HepG2 (cell line): ENCODE data around the gene CFAP69. TPM values are rescaled to one million over a fixed set of nuclear protein-coding genes. Genes with fewer than 3 reads are reported as not detected.

ENCODE experiments used
- BRD4 ChIP-seq: sonication (generic); formaldehyde crosslinking; IDR thresholded peaks from 2 replicates; pipeline ENCODE4 v1.4.0; 2020; ENCODE audit warnings: missing genetic modification reagents
- CAMTA2 ChIP-seq: sonication (generic); formaldehyde crosslinking; IDR thresholded peaks from 2 replicates; pipeline ENCODE4 v1.4.0; 2020; ENCODE audit warnings: mild to moderate bottlenecking, missing genetic modification reagents, borderline replicate concordance
- CENPT ChIP-seq: sonication (generic); formaldehyde crosslinking; IDR thresholded peaks from 2 replicates; pipeline ENCODE4 v1.8.0; 2022; ENCODE audit warnings: low read depth, mild to moderate bottlenecking, moderate library complexity, missing genetic modification reagents
- DZIP1 ChIP-seq: sonication (generic); formaldehyde crosslinking; IDR thresholded peaks from 2 replicates; pipeline ENCODE4 v1.5.0; 2020; ENCODE audit warnings: mild to moderate bottlenecking, missing genetic modification reagents
- ELF1 ChIP-seq: sonication (generic); formaldehyde crosslinking; IDR thresholded peaks from 2 replicates; pipeline ENCODE4 v1.4.0; 2020; ENCODE audit warnings: missing genetic modification reagents
- FOXP1 ChIP-seq, 2 experiments: fragments of 450-650 bp in 1 of 2; IDR thresholded peaks; 2 replicates each; pipeline ENCODE4 v1.6.1; 2017 to 2018; ENCODE audit warnings: antibody characterized with exemption in 1 of 2
- IRF9 ChIP-seq: sonication (generic); formaldehyde crosslinking; IDR thresholded peaks from 2 replicates; pipeline ENCODE4 v1.8.0; 2022; ENCODE audit warnings: missing genetic modification reagents, mild to moderate bottlenecking, borderline replicate concordance
- KDM1A ChIP-seq: IDR thresholded peaks from 2 replicates; pipeline ENCODE4 v1.6.1; 2016; ENCODE audit warnings: missing compliant biosample characterization
- KLF9 ChIP-seq: IDR thresholded peaks from 2 replicates; pipeline ENCODE4 v1.6.1; 2016; ENCODE audit warnings: low read depth
- MED13 ChIP-seq: sonication (generic); formaldehyde crosslinking; IDR thresholded peaks from 2 replicates; pipeline ENCODE4 v1.5.0; 2020; ENCODE audit warnings: missing genetic modification reagents
- NRL ChIP-seq: sonication (generic); formaldehyde crosslinking; IDR thresholded peaks from 2 replicates; pipeline ENCODE4 v1.5.0; 2020; ENCODE audit warnings: missing genetic modification reagents, mild to moderate bottlenecking, moderate library complexity, borderline replicate concordance
- PITX1 ChIP-seq: sonication (generic); formaldehyde crosslinking; IDR thresholded peaks from 2 replicates; pipeline ENCODE4 v1.5.1; 2020; ENCODE audit warnings: mild to moderate bottlenecking, missing genetic modification reagents
- SNAI1 ChIP-seq: sonication (generic); formaldehyde crosslinking; IDR thresholded peaks from 2 replicates; pipeline ENCODE4 v1.5.0; 2020; ENCODE audit warnings: mild to moderate bottlenecking, missing genetic modification reagents, borderline replicate concordance
- TOPORS ChIP-seq: sonication (generic); formaldehyde crosslinking; IDR thresholded peaks from 2 replicates; pipeline ENCODE4 v1.8.0; 2023; ENCODE audit warnings: mild to moderate bottlenecking, missing genetic modification reagents
- ZBTB25 ChIP-seq: IDR thresholded peaks from 2 replicates; pipeline ENCODE4 v1.6.1; 2018; ENCODE audit warnings: missing genetic modification reagents
- ZBTB39 ChIP-seq: sonication (generic); formaldehyde crosslinking; IDR thresholded peaks from 2 replicates; pipeline ENCODE4 v1.5.0; 2020; ENCODE audit warnings: missing genetic modification reagents
- ZNF12 ChIP-seq: sonication (generic); formaldehyde crosslinking; IDR thresholded peaks from 2 replicates; pipeline ENCODE4 v1.5.0; 2020; ENCODE audit warnings: missing genetic modification reagents
- ZNF3 ChIP-seq: IDR thresholded peaks from 2 replicates; pipeline ENCODE4 v1.7.0; 2017; ENCODE audit warnings: inconsistent platforms
- ZNF414 ChIP-seq: sonication (generic); formaldehyde crosslinking; IDR thresholded peaks from 2 replicates; pipeline ENCODE4 v1.5.0; 2020; ENCODE audit warnings: missing genetic modification reagents
- ZNF597 ChIP-seq: sonication (generic); formaldehyde crosslinking; IDR thresholded peaks from 2 replicates; pipeline ENCODE4 v1.5.0; 2020; ENCODE audit warnings: missing genetic modification reagents
- ZSCAN30 ChIP-seq: sonication (generic); formaldehyde crosslinking; IDR thresholded peaks from 2 replicates; pipeline ENCODE4 v1.5.0; 2020; ENCODE audit warnings: mild to moderate bottlenecking, missing genetic modification reagents
- polyA plus RNA-seq, 8 experiments: library from polyadenylated mRNA; depleted of rRNA in 3 of 8; stranded (reverse) in 7 of 8; unstranded in 1 of 8; fragments of >200 nt; fragmentation: Illumina TruSeq in 4 of 8; extraction: Trizol in 4 of 8; gene quantifications; 2 replicates each; pipeline versions ENCODE4 v1.2.1 to v1.2.3, GENCODE V29; 2011 to 2016; ENCODE audit warnings: low read depth in 4 of 8, missing spikeins in 1 of 8, mixed read lengths in 1 of 8; ENCODE audit not compliant: insufficient read depth in 1 of 8
- total RNA-seq, 5 experiments: library from RNA; depleted of rRNA; stranded (reverse); fragments of >200 nt; fragmentation: Illumina TruSeq; extraction: Trizol; gene quantifications; 2 replicates each; pipeline ENCODE4 v1.2.3, GENCODE V29; 2016; ENCODE audit warnings: low read depth in 1 of 5

The CFAP69 gene
- total and polyA plus RNA-seq, 2 of the 13 experiments (the other 11 are each of a cell fraction or from before 2014, with no cell fraction given) = 2.2 to 4.0 TPM

GRCh38 chr7:90210475-90210874 is 34.5 kb upstream of the CFAP69 start (continued):
- TF ChIP-seq TOPORS (no peak), FOXP1 (IDR thresholded peaks at IDR 0.05) (0 out of 2 replicates have a peak, but pooled peaks have one; percentile 30), FOXP1 (CRISPR knock-in tag; IDR thresholded peaks at IDR 0.05) (peak; percentile 95), IRF9 (CRISPR knock-in tag) (no peak), DZIP1 (no peak), ZNF12 (no peak), PITX1 (CRISPR knock-in tag) (peak; percentile 78), ZSCAN30 (CRISPR knock-in tag) (no peak), SNAI1 (CRISPR knock-in tag) (no peak), BRD4 (CRISPR knock-in tag) (no peak), MED13 (no peak), CAMTA2 (CRISPR knock-in tag) (no peak), ZBTB39 (CRISPR knock-in tag) (no peak), ELF1 (CRISPR knock-in tag) (no peak), KDM1A (CRISPR knock-in tag) (no peak), ZNF3 (CRISPR knock-in tag) (no peak), ZNF597 (CRISPR knock-in tag) (no peak), KLF9 (no peak), ZNF414 (CRISPR knock-in tag) (no peak), CENPT (no peak), ZBTB25 (CRISPR knock-in tag) (no peak), NRL (no peak)
